Vagina (tissue), 2 donors: Measurements from ENCODE around the gene SPTBN4.
A peak's percentile ranks its signal among the peaks of the same experiment; 100 is the strongest.

Experiments
- POLR2A ChIP-seq, 2 donors: fragments of 450-650 bp; IDR thresholded peaks; one replicate each; pipeline ENCODE4 v1.6.1; 2017; ENCODE audit warnings: antibody characterized with exemption in 2 of 2, mild to moderate bottlenecking in 2 of 2, moderate library complexity in 2 of 2
- POLR2AphosphoS5 ChIP-seq, 2 donors: sonication (generic); formaldehyde crosslinking; IDR thresholded peaks; one replicate each; pipeline ENCODE4 v1.9.0; 2017; ENCODE audit warnings: antibody characterized with exemption in 2 of 2, mild to moderate bottlenecking in 2 of 2, low read depth in 1 of 2; ENCODE audit not compliant: insufficient read depth in 1 of 2
- TF ChIP-seq, protein P1 (sequence below), 3 experiments: fragments of 450-650 bp in 2 of 3; fragments of 200-600 bp in 1 of 3; sonication (generic) in 1 of 3; IDR thresholded peaks; one replicate each; pipeline ENCODE4 v1.5.1; 2017 to 2019; ENCODE audit warnings: antibody characterized with exemption in 3 of 3, mild to moderate bottlenecking in 2 of 3, moderate library complexity in 2 of 3

DNA sequence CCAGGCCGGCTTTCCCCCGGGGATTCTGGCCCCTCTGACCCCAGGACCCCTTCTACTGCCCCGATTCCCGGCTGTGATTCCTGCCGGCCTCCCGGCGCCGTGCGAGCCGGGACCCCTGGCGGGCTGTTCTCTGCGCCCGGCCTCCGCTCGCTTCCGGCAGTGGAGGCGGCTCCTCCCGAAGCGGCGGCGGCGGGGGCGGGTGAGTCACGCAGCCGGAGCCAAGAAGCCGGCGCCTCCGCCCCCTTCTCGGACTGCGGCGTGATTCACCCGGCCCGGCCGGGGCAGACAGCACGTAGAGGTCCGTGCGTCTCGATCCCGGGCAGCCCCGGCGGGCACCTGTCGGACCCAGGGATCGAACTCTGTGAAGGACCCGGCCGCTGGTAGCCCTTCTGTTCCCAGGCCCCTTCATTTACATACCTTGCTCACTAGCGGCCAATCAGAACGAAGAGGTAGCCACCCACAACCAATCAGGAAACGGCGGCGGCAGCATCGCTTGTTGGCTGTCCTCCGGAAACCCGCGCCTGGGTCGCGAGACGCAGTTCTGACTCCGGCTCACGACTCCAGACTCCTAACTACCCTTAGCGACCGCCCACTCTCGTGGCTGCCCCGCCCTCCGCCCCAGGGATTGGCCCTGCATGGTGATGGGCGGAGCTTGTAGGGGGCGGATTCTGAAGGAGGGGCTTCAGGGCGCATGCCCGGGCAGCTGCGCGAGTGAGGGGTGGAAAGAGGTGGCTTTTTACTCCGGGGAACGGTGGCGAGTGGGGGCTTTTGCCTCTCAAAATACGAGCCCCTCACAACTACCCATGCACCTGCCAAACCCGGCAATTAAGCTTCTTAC lies 41.1 kb upstream of the SPTBN4 start, which contains the start of gene SERTAD1:
- TF ChIP-seq, protein P1, sequence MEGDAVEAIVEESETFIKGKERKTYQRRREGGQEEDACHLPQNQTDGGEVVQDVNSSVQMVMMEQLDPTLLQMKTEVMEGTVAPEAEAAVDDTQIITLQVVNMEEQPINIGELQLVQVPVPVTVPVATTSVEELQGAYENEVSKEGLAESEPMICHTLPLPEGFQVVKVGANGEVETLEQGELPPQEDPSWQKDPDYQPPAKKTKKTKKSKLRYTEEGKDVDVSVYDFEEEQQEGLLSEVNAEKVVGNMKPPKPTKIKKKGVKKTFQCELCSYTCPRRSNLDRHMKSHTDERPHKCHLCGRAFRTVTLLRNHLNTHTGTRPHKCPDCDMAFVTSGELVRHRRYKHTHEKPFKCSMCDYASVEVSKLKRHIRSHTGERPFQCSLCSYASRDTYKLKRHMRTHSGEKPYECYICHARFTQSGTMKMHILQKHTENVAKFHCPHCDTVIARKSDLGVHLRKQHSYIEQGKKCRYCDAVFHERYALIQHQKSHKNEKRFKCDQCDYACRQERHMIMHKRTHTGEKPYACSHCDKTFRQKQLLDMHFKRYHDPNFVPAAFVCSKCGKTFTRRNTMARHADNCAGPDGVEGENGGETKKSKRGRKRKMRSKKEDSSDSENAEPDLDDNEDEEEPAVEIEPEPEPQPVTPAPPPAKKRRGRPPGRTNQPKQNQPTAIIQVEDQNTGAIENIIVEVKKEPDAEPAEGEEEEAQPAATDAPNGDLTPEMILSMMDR (IDR thresholded peaks at IDR 0.05), result peak; percentile 53 to 99 (median 65)
- TF ChIP-seq POLR2AphosphoS5 (IDR thresholded peaks at IDR 0.05; ENCODE audit: insufficient read depth in 1 of 2, low read depth in 1 of 2) (peak; percentile 97 to 100), POLR2A (IDR thresholded peaks at IDR 0.05) (peak; percentile 78 to 98)
